MCF 10A (cell line): ENCODE measurements around the gene LSM2. TPM values are rescaled to one million over a fixed set of nuclear protein-coding genes. Genes with fewer than 3 reads are reported as not detected.

Experiments
- BruUV-seq: library from RNA; stranded (reverse); fragments of 400-500 nt; replicated peaks from 2 replicates; lab custom pipeline; 2021; lab: Mats Ljungman, UMichigan
- CTCF ChIA-PET: fragments of 300-600 bp; sonication (Branson Sonifier 250); formaldehyde crosslinking; extraction: SDS; loops from one replicate; lab custom pipeline; 2021; ENCODE audit warnings: antibody characterized with exemption, inconsistent platforms; lab: Yijun Ruan, JAX
- POLR2A ChIA-PET: fragments of 300-600, 350-650 bp; sonication (Branson Sonifier 250); formaldehyde crosslinking; extraction: SDS; loops from one replicate; lab custom pipeline; 2020; ENCODE audit warnings: antibody characterized with exemption, inconsistent platforms; lab: Yijun Ruan, JAX
- DNase-seq: peaks from one replicate; pipeline ENCODE4 v3.0.0-alpha.2; 2018; ENCODE audit not compliant: unreplicated experiment
- H3K27ac Mint-ChIP-seq: one replicate; pipeline ENCODE4 v1.8.0; 2022; ENCODE audit warnings: mild to moderate bottlenecking, low read depth, mixed read lengths; ENCODE audit not compliant: unreplicated experiment
- H3K27me3 Mint-ChIP-seq: one replicate; pipeline ENCODE4 v1.8.0; 2022; ENCODE audit warnings: mixed read lengths; ENCODE audit not compliant: insufficient read depth, unreplicated experiment
- H3K36me3 Mint-ChIP-seq: one replicate; pipeline ENCODE4 v1.8.0; 2022; ENCODE audit warnings: mild to moderate bottlenecking, moderate library complexity, mixed read lengths; ENCODE audit not compliant: insufficient read depth, unreplicated experiment
- H3K4me1 Mint-ChIP-seq: one replicate; pipeline ENCODE4 v1.8.0; 2022; ENCODE audit warnings: mixed read lengths; ENCODE audit not compliant: insufficient read depth, unreplicated experiment
- H3K4me3 Mint-ChIP-seq: one replicate; pipeline ENCODE4 v1.8.0; 2022; ENCODE audit warnings: mild to moderate bottlenecking, moderate library complexity, mixed read lengths; ENCODE audit not compliant: unreplicated experiment
- H3K9me3 Mint-ChIP-seq: one replicate; pipeline ENCODE4 v1.8.0; 2022; ENCODE audit warnings: mixed read lengths; ENCODE audit not compliant: unreplicated experiment
- intact Hi-C: fragments of 100-400 bp; cut with micrococcal nuclease; formaldehyde crosslinking; loops from 2 replicates; pipeline ENCODE4 v1.14.1; 2022
- total RNA-seq: library from RNA; stranded (reverse); gene quantifications from 2 replicates; pipeline ENCODE4 v1.2.3, GENCODE V29; 2022
- TF ChIP-seq, protein P1 (sequence below): fragments of 200-600 bp; IDR thresholded peaks from one replicate; pipeline ENCODE4 v1.8.0; 2022; ENCODE audit warnings: antibody characterized with exemption, mild to moderate bottlenecking; ENCODE audit not compliant: unreplicated experiment

The LSM2 gene
- total RNA-seq, 1 experiment from 2014 or later: 47.4 TPM

DNA sequence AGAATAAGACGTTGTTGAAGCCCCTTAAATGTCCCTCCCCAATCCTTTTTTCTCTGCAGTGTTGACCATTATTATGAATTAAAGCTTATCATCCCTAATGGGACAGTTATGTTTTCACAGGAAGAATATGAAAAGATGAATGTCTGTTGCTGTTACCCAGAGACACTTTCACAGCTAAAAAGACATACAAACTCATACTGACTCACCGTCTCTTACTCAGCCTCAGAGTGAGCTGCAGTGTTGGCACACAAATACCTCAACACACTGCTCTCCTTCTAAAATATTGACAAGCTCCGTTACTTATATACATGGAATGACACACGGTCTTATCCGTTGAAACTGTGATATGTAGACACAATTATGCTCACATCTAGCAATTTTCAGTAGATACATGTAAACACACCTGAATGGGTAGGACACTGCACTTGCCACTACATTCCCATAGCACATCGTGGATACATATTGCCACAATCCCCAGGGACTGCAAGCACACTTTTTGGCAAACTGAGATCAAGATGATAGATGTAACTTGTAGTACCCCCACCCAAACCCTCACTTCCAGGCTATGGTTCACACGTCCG, 53.9 kb downstream of the LSM2 start:
- BruUV-seq: no TSS peak
- Mint-ChIP-seq H3K27ac (no peak overlapping the region), H3K4me1 (peaks cover 10% of the 10 kb centered on the region), H3K27me3 (no peaks in the 10 kb centered on the region), H3K36me3 (peaks cover 8% of the 10 kb centered on the region), H3K4me3 (no peak overlapping the region), H3K9me3 (no peaks in the 10 kb centered on the region)
- intact Hi-C loops: no loop called here
- POLR2A ChIA-PET: interaction anchor here (0.5 to 2.5 kb wide), 15 partner anchors 11 to 1372 kb away, joined by 3 to 13 read pairs (median 3); partner anchors contain the start of genes CLIC1, GPANK1, HSPA1B and LSM2
- CTCF ChIA-PET: interaction anchor here (0.6 to 2.6 kb wide), 2 partner anchors 17 to 58 kb away, joined by 3 to 8 read pairs; no protein-coding TSS in a partner anchor
- TF ChIP-seq, protein P1, sequence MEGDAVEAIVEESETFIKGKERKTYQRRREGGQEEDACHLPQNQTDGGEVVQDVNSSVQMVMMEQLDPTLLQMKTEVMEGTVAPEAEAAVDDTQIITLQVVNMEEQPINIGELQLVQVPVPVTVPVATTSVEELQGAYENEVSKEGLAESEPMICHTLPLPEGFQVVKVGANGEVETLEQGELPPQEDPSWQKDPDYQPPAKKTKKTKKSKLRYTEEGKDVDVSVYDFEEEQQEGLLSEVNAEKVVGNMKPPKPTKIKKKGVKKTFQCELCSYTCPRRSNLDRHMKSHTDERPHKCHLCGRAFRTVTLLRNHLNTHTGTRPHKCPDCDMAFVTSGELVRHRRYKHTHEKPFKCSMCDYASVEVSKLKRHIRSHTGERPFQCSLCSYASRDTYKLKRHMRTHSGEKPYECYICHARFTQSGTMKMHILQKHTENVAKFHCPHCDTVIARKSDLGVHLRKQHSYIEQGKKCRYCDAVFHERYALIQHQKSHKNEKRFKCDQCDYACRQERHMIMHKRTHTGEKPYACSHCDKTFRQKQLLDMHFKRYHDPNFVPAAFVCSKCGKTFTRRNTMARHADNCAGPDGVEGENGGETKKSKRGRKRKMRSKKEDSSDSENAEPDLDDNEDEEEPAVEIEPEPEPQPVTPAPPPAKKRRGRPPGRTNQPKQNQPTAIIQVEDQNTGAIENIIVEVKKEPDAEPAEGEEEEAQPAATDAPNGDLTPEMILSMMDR: no peak
- DNase-seq: peak; percentile 60

DNA sequence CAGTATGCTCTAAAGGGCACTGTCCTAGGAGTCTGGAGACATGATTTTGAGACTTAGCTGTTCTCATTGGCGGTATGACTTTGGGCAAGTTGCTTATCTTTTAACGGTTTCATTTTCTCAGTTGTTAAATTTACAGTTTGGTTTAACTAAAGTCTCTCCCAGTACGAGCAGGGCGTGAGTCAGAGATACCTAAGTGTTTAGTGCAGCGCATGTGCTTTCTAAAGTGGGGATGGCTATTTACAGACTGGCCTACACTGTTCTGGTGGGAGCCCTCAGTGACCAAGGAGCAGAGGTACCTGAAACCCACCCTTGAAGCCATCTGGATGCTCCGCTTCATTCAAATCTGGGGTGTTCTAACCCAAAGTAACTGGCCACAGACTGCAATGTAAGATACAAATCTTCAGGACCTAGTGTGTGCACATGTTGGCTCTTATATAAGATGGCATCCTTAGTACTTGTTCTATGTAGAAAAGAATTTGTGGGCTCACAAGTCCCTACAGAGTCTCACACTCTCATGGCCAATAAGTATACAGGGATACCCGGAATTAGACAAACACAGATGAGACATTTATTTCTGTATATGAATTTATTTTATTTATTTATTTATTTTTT, 56.2 kb downstream of the LSM2 start:
- TF ChIP-seq, protein P1: no peak
- peaks cover 7% of the 10 kb centered on the region for H3K36me3 Mint-ChIP-seq
- BruUV-seq: no TSS peak
- POLR2A ChIA-PET: interaction anchor here (0.6 to 1.5 kb wide), 2 partner anchors 11 to 438 kb away, joined by 3 to 8 read pairs; partner anchors contain the start of gene MSH5
- H3K27ac Mint-ChIP-seq: no peak overlapping the region
- CTCF ChIA-PET: interaction anchor here (0.6 to 2.6 kb wide), 3 partner anchors 19 to 98 kb away, joined by 4 to 8 read pairs (median 4); partner anchors contain the start of gene BAG6
- peaks cover 10% of the 10 kb centered on the region for H3K4me1 Mint-ChIP-seq
- H3K4me3 Mint-ChIP-seq: no peak overlapping the region
- no peak for DNase-seq
- intact Hi-C loops: no loop called here
- no peaks in the 10 kb centered on the region for H3K9me3 Mint-ChIP-seq
- no peaks in the 10 kb centered on the region for H3K27me3 Mint-ChIP-seq

DNA sequence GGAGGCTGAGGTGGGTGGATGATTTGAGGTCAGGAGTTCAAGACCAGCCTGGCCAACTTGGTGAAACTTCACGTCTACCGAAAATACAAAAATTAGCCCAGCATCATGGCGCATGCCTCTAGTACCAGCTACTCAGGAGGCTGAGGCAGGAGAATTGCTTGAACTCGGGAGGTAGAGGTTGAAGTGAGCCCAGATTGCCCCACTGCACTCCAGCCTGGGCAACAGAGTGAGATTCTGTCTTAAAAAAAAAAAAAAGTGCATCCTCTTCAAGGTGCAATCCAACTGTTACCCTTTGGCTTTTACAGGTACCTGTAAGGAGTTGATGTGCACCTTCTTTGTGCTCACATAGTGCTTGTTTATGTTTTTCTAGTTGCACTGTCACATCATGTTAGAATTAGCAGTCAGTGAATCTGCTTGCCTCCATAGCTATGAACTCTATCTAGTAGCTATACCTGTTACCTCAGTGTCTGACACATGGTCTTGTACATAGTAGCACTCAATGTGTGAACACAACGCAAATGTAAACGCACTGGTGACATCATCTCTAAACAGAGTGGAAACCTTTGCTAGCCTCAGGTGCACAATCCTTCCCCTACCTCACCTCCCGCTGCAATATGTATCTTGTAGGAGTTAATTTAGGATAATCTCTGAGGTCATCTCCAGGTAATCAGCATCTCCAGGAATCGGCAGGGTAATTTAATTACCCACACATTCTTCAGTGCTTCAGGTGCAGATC, 57.3 kb downstream of the LSM2 start:
- peak overlapping the region; percentile 82 for H3K27ac Mint-ChIP-seq
- intact Hi-C loops: no loop called here
- no peak for DNase-seq
- H3K4me1 Mint-ChIP-seq: peaks cover 10% of the 10 kb centered on the region
- H3K4me3 Mint-ChIP-seq: no peak overlapping the region
- ChIA-PET CTCF (interaction anchor here (1.0 kb wide), 1 partner anchor 42 kb away, joined by 4 read pairs; no protein-coding TSS in a partner anchor), POLR2A (interaction anchor here (0.6 to 1.6 kb wide), 6 partner anchors 8 to 439 kb away, joined by 3 to 8 read pairs (median 3); partner anchors contain the start of gene MSH5)
- no peaks in the 10 kb centered on the region for H3K9me3 Mint-ChIP-seq
- peaks cover 10% of the 10 kb centered on the region for H3K36me3 Mint-ChIP-seq
- TF ChIP-seq, protein P1: no peak
- no peaks in the 10 kb centered on the region for H3K27me3 Mint-ChIP-seq
- no TSS peak for BruUV-seq

Other genes with a start within 250 kb of the LSM2 start
- gene LTA, start 234.7 kb downstream of the LSM2 start, total RNA-seq: not detected in 2 replicates
- gene TNF, start 231.4 kb downstream of the LSM2 start, total RNA-seq: not detected in 2 replicates
- 0.37 TPM in 1 of 2 replicates, not detected in the other for gene LTB, start 224.5 kb downstream of the LSM2 start, total RNA-seq
- not detected in 2 replicates for gene LST1, start 220.7 kb downstream of the LSM2 start, total RNA-seq
- gene NCR3, start 214.0 kb downstream of the LSM2 start, total RNA-seq: not detected in 2 replicates
- not detected in 2 replicates for gene AIF1, start 191.7 kb downstream of the LSM2 start, total RNA-seq
- gene PRRC2A, start 186.3 kb downstream of the LSM2 start, total RNA-seq: 247 and 266 TPM in 2 replicates
- 290 and 291 TPM in 2 replicates for gene BAG6, start 154.3 kb downstream of the LSM2 start, total RNA-seq
- gene APOM, start 151.1 kb downstream of the LSM2 start, total RNA-seq: 5.0 and 5.2 TPM in 2 replicates
- 15.5 and 16.6 TPM in 2 replicates for gene C6orf47, start 146.2 kb downstream of the LSM2 start, total RNA-seq
- gene GPANK1, start 142.0 kb downstream of the LSM2 start, total RNA-seq: 13.0 and 13.6 TPM in 2 replicates
- gene CSNK2B, start 140.9 kb downstream of the LSM2 start, total RNA-seq: 197 and 209 TPM in 2 replicates
- gene LY6G5B, start 137.0 kb downstream of the LSM2 start, total RNA-seq: 14.4 and 16.0 TPM in 2 replicates
- gene LY6G5C, start 125.9 kb downstream of the LSM2 start, total RNA-seq: 0.64 and 1.4 TPM in 2 replicates
- gene ABHD16A, start 103.6 kb downstream of the LSM2 start, total RNA-seq: 32.1 and 42.7 TPM in 2 replicates
- not detected in 2 replicates for gene LY6G6F, start 100.1 kb downstream of the LSM2 start, total RNA-seq
- gene LY6G6D, start 91.6 kb downstream of the LSM2 start, total RNA-seq: not detected in 2 replicates
- 0.32 TPM in 1 of 2 replicates, not detected in the other for gene LY6G6C, start 85.2 kb downstream of the LSM2 start, total RNA-seq
- not detected in 2 replicates for gene MPIG6B, start 83.6 kb downstream of the LSM2 start, total RNA-seq
- gene DDAH2, start 77.7 kb downstream of the LSM2 start, total RNA-seq: 8.5 and 13.5 TPM in 2 replicates
- 511 and 632 TPM in 2 replicates for gene CLIC1, start 70.4 kb downstream of the LSM2 start, total RNA-seq
- gene MSH5, start 67.0 kb downstream of the LSM2 start, total RNA-seq: 36.6 and 43.1 TPM in 2 replicates
- gene SAPCD1, start 44.3 kb downstream of the LSM2 start, total RNA-seq: 4.3 and 5.1 TPM in 2 replicates
- 2.0 and 3.1 TPM in 2 replicates for gene VWA7, start 29.6 kb downstream of the LSM2 start, total RNA-seq
- gene VARS1, start 11.2 kb downstream of the LSM2 start, total RNA-seq: 133 and 200 TPM in 2 replicates
- gene HSPA1L, start 8.3 kb upstream of the LSM2 start, total RNA-seq: 0.35 and 0.79 TPM in 2 replicates
- gene HSPA1A, start 8.6 kb upstream of the LSM2 start, total RNA-seq: 20.3 and 34.0 TPM in 2 replicates
- 29.8 and 51.6 TPM in 2 replicates for gene HSPA1B, start 20.8 kb upstream of the LSM2 start, total RNA-seq
- 19.7 and 43.8 TPM in 2 replicates for gene NEU1, start 55.9 kb upstream of the LSM2 start, total RNA-seq
- gene SLC44A4, start 72.0 kb upstream of the LSM2 start, total RNA-seq: not detected in 2 replicates
- gene EHMT2, start 90.7 kb upstream of the LSM2 start, total RNA-seq: 20.2 and 21.8 TPM in 2 replicates
- 3.6 and 4.0 TPM in 2 replicates for gene ZBTB12, start 95.1 kb upstream of the LSM2 start, total RNA-seq
- gene C2, start 120.8 kb upstream of the LSM2 start, total RNA-seq: not detected in 2 replicates
- gene CFB, start 139.1 kb upstream of the LSM2 start, total RNA-seq: 24.5 and 24.6 TPM in 2 replicates
- 90.7 and 113 TPM in 2 replicates for gene NELFE, start 152.0 kb upstream of the LSM2 start, total RNA-seq
- 53.1 and 66.2 TPM in 2 replicates for gene SKIC2, start 152.2 kb upstream of the LSM2 start, total RNA-seq
- gene DXO, start 165.2 kb upstream of the LSM2 start, total RNA-seq: 39.1 and 41.4 TPM in 2 replicates
- 7.7 and 16.2 TPM in 2 replicates for gene C4A, start 175.1 kb upstream of the LSM2 start, total RNA-seq
- gene C4B, start 207.8 kb upstream of the LSM2 start, total RNA-seq: 7.7 and 12.7 TPM in 2 replicates
- 0.33 and 0.88 TPM in 2 replicates for gene CYP21A2, start 231.4 kb upstream of the LSM2 start, total RNA-seq